NB4 (cell line): Measurements from ENCODE around the gene SLC12A5.

Source experiments
- DNase-seq: peaks from one replicate; pipeline ENCODE4 v3.0.0; 2010; ENCODE audit warnings: low read depth
- H3K4me3 ChIP-seq: one replicate; pipeline ENCODE4 v1.5.1; 2011; ENCODE audit warnings: mild to moderate bottlenecking, low read depth, low read length, moderate library complexity
- MYC ChIP-seq: IDR thresholded peaks from 2 replicates; pipeline ENCODE4 v1.6.1; 2011; ENCODE audit warnings: low read depth, low read length
- POLR2A ChIP-seq: IDR thresholded peaks from 2 replicates; pipeline ENCODE4 v1.6.1; 2011; ENCODE audit warnings: mild to moderate bottlenecking; ENCODE audit not compliant: insufficient read length; ENCODE audit errors: extremely low read depth
- TF ChIP-seq, protein P1 (sequence below): IDR thresholded peaks from one replicate; pipeline ENCODE4 v1.5.1; 2012; ENCODE audit warnings: low read depth, low read length
- TF ChIP-seq, protein P2 (sequence below): IDR thresholded peaks from 2 replicates; pipeline ENCODE4 v1.6.1; 2011; ENCODE audit warnings: low read depth, low read length

Gene SLC12A5

GRCh38 chr20:46035713-46036112, 6.7 kb downstream of the SLC12A5 start:
- no peak for DNase-seq
- TF ChIP-seq, protein P1, sequence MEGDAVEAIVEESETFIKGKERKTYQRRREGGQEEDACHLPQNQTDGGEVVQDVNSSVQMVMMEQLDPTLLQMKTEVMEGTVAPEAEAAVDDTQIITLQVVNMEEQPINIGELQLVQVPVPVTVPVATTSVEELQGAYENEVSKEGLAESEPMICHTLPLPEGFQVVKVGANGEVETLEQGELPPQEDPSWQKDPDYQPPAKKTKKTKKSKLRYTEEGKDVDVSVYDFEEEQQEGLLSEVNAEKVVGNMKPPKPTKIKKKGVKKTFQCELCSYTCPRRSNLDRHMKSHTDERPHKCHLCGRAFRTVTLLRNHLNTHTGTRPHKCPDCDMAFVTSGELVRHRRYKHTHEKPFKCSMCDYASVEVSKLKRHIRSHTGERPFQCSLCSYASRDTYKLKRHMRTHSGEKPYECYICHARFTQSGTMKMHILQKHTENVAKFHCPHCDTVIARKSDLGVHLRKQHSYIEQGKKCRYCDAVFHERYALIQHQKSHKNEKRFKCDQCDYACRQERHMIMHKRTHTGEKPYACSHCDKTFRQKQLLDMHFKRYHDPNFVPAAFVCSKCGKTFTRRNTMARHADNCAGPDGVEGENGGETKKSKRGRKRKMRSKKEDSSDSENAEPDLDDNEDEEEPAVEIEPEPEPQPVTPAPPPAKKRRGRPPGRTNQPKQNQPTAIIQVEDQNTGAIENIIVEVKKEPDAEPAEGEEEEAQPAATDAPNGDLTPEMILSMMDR, result no peak
- TF ChIP-seq, protein P2, sequence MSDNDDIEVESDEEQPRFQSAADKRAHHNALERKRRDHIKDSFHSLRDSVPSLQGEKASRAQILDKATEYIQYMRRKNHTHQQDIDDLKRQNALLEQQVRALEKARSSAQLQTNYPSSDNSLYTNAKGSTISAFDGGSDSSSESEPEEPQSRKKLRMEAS, result no peak
- TF ChIP-seq MYC (no peak), POLR2A (no peak)
- H3K4me3 ChIP-seq, result no peak overlapping the region

DNA sequence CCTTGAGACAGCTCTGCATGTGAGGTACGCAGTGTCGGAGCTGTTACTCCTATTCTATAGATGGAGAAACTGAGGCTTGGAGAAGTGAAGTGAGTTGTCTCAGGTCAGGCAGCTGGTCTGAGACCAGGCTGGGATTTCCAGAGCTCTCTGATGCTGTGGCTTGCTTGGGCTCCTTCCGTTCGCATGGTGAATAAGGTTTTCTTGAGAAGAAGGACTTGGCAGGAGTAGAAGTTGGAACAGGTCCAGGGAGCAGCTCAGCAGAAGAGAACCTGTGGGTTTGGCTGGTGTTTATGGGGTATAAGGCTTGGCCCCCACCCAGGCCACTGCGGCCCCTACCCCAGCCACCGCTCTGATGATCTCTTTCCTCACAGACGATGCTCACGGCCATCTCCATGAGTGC, 7.4 kb downstream of the SLC12A5 start:
- DNase-seq, result no peak
- TF ChIP-seq POLR2A, result no peak
- TF ChIP-seq, protein P1, result no peak
- TF ChIP-seq, protein P2, result no peak
- no peak for TF ChIP-seq MYC
- H3K4me3 ChIP-seq, result no peak overlapping the region

GRCh38 chr20:46037036-46037435, 8.0 kb downstream of the SLC12A5 start:
- DNase-seq, result no peak
- no peak for TF ChIP-seq POLR2A
- TF ChIP-seq, protein P2, result no peak
- TF ChIP-seq, protein P1, result no peak
- no peak for TF ChIP-seq MYC
- no peak overlapping the region for H3K4me3 ChIP-seq

GRCh38 chr20:46040902-46041535, 12.0 kb downstream of the SLC12A5 start:
- no peak overlapping the region for H3K4me3 ChIP-seq
- DNase-seq, result peak; percentile 70
- TF ChIP-seq MYC (no peak), POLR2A (no peak)
- TF ChIP-seq, protein P2, result no peak
- TF ChIP-seq, protein P1, result no peak

DNA sequence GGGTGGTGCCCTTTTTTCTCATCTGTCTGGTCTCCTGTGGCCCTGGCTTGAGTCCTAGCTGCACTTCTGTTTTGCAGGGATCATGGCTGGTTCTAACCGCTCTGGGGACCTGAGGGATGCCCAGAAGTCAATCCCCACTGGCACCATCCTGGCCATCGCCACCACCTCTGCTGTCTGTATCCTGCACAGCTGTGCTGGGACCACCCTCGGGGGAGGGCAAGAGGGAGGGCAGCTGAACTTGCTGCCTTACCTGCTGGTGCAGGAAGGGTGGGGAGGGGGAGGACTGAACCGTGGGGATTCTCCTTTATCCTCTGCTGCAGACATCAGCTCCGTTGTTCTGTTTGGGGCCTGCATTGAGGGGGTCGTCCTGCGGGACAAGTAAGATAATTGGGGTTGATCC, 14.5 kb downstream of the SLC12A5 start:
- TF ChIP-seq POLR2A (no peak), MYC (no peak)
- TF ChIP-seq, protein P1, result no peak
- TF ChIP-seq, protein P2, result no peak
- DNase-seq, result no peak
- H3K4me3 ChIP-seq, result no peak overlapping the region

- H3K4me3 ChIP-seq, result no peak overlapping the region
- TF ChIP-seq, protein P1, result no peak
- TF ChIP-seq MYC (no peak), POLR2A (no peak)
- TF ChIP-seq, protein P2, result no peak
- DNase-seq, result no peak
Observed at GRCh38 chr20:46044896-46045295, 15.9 kb downstream of the SLC12A5 start.
